H1 (cell line): ENCODE results near the gene USP10. TPM values are rescaled to one million over a fixed set of nuclear protein-coding genes. Genes with fewer than 3 reads are reported as not detected.
"Not testable (repeated sequence)": the region's sequence is repeated elsewhere in the genome, so short reads cannot be mapped to it uniquely, and the experiment has no call there.

Experiments
- CTCF ChIA-PET: fragments of 300-600 bp; sonication (Branson Sonifier 250); formaldehyde crosslinking; loops from one replicate; lab custom pipeline; 2021; ENCODE audit not compliant: partially characterized antibody; lab: Charles Lee
- POLR2A ChIA-PET: fragments of 300-600 bp; sonication (Branson Sonifier 250); formaldehyde crosslinking; loops from one replicate; lab custom pipeline; 2021; ENCODE audit warnings: inconsistent platforms; ENCODE audit not compliant: partially characterized antibody; lab: Charles Lee
- DNase-seq, 2 experiments: peaks; one replicate each; pipeline versions ENCODE4 v3.0.0 to v3.0.0-alpha.2; 2010 to 2022; ENCODE audit warnings: low spot score in 2 of 2, low read depth in 1 of 2, mixed read lengths in 1 of 2
- FAIRE-seq: peaks from 2 replicates; lab custom pipeline; 2011; peaks lifted over from hg19 to GRCh38; lab: Jason Lieb, UNC
- H2AFZ ChIP-seq: 2 replicates; pipeline ENCODE4 v1.8.1; 2012; ENCODE audit warnings: low read length, inconsistent platforms
- H2AK5ac ChIP-seq: 2 replicates; pipeline ENCODE4 v1.6.1; 2013; ENCODE audit warnings: low read depth, low read length
- H2BK120ac ChIP-seq: replicated peaks from 2 replicates; pipeline ENCODE3; 2013; ENCODE audit warnings: low read depth, low read length, inconsistent platforms
- H2BK12ac ChIP-seq: 2 replicates; pipeline ENCODE4 v1.6.1; 2013; ENCODE audit warnings: low read depth, low read length
- H2BK15ac ChIP-seq: 2 replicates; pipeline ENCODE4 v1.6.1; 2013; ENCODE audit warnings: low read length
- H2BK20ac ChIP-seq: 2 replicates; pipeline ENCODE4 v1.6.1; 2013; ENCODE audit warnings: low read length
- H2BK5ac ChIP-seq: 2 replicates; pipeline ENCODE4 v1.6.1; 2013; ENCODE audit warnings: low read depth, low read length
- H3K14ac ChIP-seq: 2 replicates; pipeline ENCODE4 v1.6.1; 2013; ENCODE audit warnings: inconsistent platforms; ENCODE audit not compliant: insufficient read length
- H3K18ac ChIP-seq: 2 replicates; pipeline ENCODE4 v1.6.1; 2013; ENCODE audit warnings: low read length; ENCODE audit errors: extremely low read depth
- H3K23ac ChIP-seq: 2 replicates; pipeline ENCODE4 v1.6.1; 2013; ENCODE audit warnings: inconsistent platforms; ENCODE audit not compliant: insufficient read length
- H3K23me2 ChIP-seq: 2 replicates; pipeline ENCODE4 v1.6.1; 2013; ENCODE audit warnings: low read depth, low read length
- H3K27ac ChIP-seq: 2 replicates; pipeline ENCODE4 v1.6.1; 2011; ENCODE audit warnings: low read depth, low read length, inconsistent platforms
- H3K27me3 ChIP-seq, 4 experiments: replicated peaks in 1 of 4; 1 replicate in 1 of 4; 2 replicates in 3 of 4; pipeline versions ENCODE4 v1.6.1 to v1.8.1; 2011 to 2013; ENCODE audit warnings: low read length in 3 of 4, mild to moderate bottlenecking in 3 of 4, inconsistent platforms in 2 of 4, mixed read lengths in 2 of 4, moderate library complexity in 1 of 4; ENCODE audit not compliant: control insufficient read depth in 3 of 4, insufficient read depth in 3 of 4; ENCODE audit errors: extremely low read depth in 1 of 4
- H3K36me3 ChIP-seq, 4 experiments: 2 replicates each; pipeline versions ENCODE4 v1.6.1 to v1.8.1; 2011 to 2013; ENCODE audit warnings: mild to moderate bottlenecking in 4 of 4, low read length in 3 of 4, moderate library complexity in 2 of 4, control low read depth in 1 of 4, inconsistent platforms in 1 of 4; ENCODE audit not compliant: insufficient read depth in 4 of 4, control insufficient read depth in 2 of 4
- H3K4ac ChIP-seq: replicated peaks from 2 replicates; pipeline ENCODE3; 2013; ENCODE audit warnings: low read length, low read depth, mixed read lengths, inconsistent platforms; ENCODE audit not compliant: insufficient read length
- H3K4me1 ChIP-seq, 4 experiments: replicated peaks in 1 of 4; 1 replicate in 1 of 4; 2 replicates in 3 of 4; pipeline versions ENCODE4 v1.6.1 to v1.8.1; 2011 to 2013; ENCODE audit warnings: low read length in 3 of 4, inconsistent platforms in 2 of 4, mixed read lengths in 1 of 4; ENCODE audit not compliant: insufficient read depth in 4 of 4, control insufficient read depth in 3 of 4
- H3K4me2 ChIP-seq, 2 experiments: 2 replicates each; pipeline versions ENCODE4 v1.6.1 to v1.8.1; 2011 to 2013; ENCODE audit warnings: low read depth in 2 of 2, low read length in 2 of 2, control low read depth in 1 of 2, inconsistent platforms in 1 of 2, mild to moderate bottlenecking in 1 of 2; ENCODE audit not compliant: insufficient read depth in 1 of 2
- H3K4me3 ChIP-seq, 4 experiments: fragments of 200-600, 300-600 bp in 1 of 4; sonication (generic), shearing (Covaris generic), sonication (Bioruptor Twin) in 1 of 4; 2 replicates each; pipeline versions ENCODE4 v1.5.1 to v1.8.1; 2011 to 2016; ENCODE audit warnings: low read length in 4 of 4, low read depth in 3 of 4, control low read depth in 2 of 4, inconsistent platforms in 2 of 4, mild to moderate bottlenecking in 2 of 4, mixed read lengths in 1 of 4, moderate library complexity in 1 of 4; ENCODE audit not compliant: insufficient read depth in 2 of 4; ENCODE audit errors: extremely low read depth in 1 of 4
- H3K56ac ChIP-seq: replicated peaks from 2 replicates; pipeline ENCODE3; 2013; ENCODE audit warnings: low read depth, mild to moderate bottlenecking, mixed read lengths, low read length, inconsistent platforms; ENCODE audit not compliant: insufficient read length
- H3K79me1 ChIP-seq: 2 replicates; pipeline ENCODE4 v1.6.1; 2013; ENCODE audit warnings: low read depth, low read length, control low read depth
- H3K79me2 ChIP-seq, 2 experiments: 2 replicates each; pipeline versions ENCODE4 v1.6.1 to v1.8.1; 2012 to 2013; ENCODE audit warnings: low read length in 2 of 2, mild to moderate bottlenecking in 2 of 2, inconsistent platforms in 1 of 2; ENCODE audit not compliant: insufficient read depth in 2 of 2, control insufficient read depth in 1 of 2
- H3K9ac ChIP-seq, 4 experiments: replicated peaks in 1 of 4; 1 replicate in 1 of 4; 2 replicates in 3 of 4; pipeline versions ENCODE4 v1.6.1 to v1.8.1; 2011 to 2013; ENCODE audit warnings: low read depth in 3 of 4, low read length in 3 of 4, control low read depth in 2 of 4, mild to moderate bottlenecking in 2 of 4, moderate library complexity in 2 of 4, inconsistent platforms in 1 of 4; ENCODE audit errors: extremely low read depth in 1 of 4
- H3K9me3 ChIP-seq, 2 experiments: 2 replicates each; pipeline versions ENCODE4 v1.6.1 to v1.8.1; 2012 to 2013; ENCODE audit warnings: mild to moderate bottlenecking in 2 of 2, moderate library complexity in 2 of 2, control low read depth in 1 of 2, inconsistent platforms in 1 of 2, low read depth in 1 of 2, low read length in 1 of 2, mixed read lengths in 1 of 2; ENCODE audit not compliant: insufficient read depth in 2 of 2
- H4K20me1 ChIP-seq, 2 experiments: replicated peaks in 1 of 2; 2 replicates each; pipeline versions ENCODE3 to v1.8.1; 2011 to 2013; ENCODE audit warnings: inconsistent platforms in 2 of 2, low read length in 2 of 2, mild to moderate bottlenecking in 1 of 2; ENCODE audit not compliant: insufficient read depth in 2 of 2, control insufficient read depth in 1 of 2
- H4K5ac ChIP-seq: 2 replicates; pipeline ENCODE4 v1.6.1; 2013; ENCODE audit warnings: low read length, low read depth, mixed read lengths, inconsistent platforms; ENCODE audit not compliant: insufficient read length
- H4K8ac ChIP-seq: 2 replicates; pipeline ENCODE4 v1.8.0; 2013; ENCODE audit warnings: mild to moderate bottlenecking, moderate library complexity, low read length, inconsistent platforms; ENCODE audit not compliant: insufficient read depth; ENCODE audit errors: extremely low read depth
- H4K91ac ChIP-seq: replicated peaks from 2 replicates; pipeline ENCODE3; 2013; ENCODE audit warnings: low read length, mixed read lengths, inconsistent platforms; ENCODE audit not compliant: insufficient read length
- CEBPB ChIP-seq: IDR thresholded peaks from 2 replicates; pipeline ENCODE4 v1.6.1; 2012; ENCODE audit warnings: low read depth, low read length
- CREB1 ChIP-seq: IDR thresholded peaks from 2 replicates; pipeline ENCODE4 v1.6.1; 2012; ENCODE audit warnings: inconsistent platforms
- RBBP5 ChIP-seq: IDR thresholded peaks from 2 replicates; pipeline ENCODE4 v1.7.1; 2012; ENCODE audit warnings: low read depth, mild to moderate bottlenecking, inconsistent platforms, low read length, moderate library complexity, borderline replicate concordance
- SP1 ChIP-seq: IDR thresholded peaks from 2 replicates; pipeline ENCODE4 v1.6.1; 2011; ENCODE audit warnings: low read depth, low read length
- TAF7 ChIP-seq: optimal IDR thresholded peaks from 2 replicates; pipeline ENCODE3; 2011; ENCODE audit warnings: low read depth, mild to moderate bottlenecking, inconsistent platforms, low read length, moderate library complexity, borderline replicate concordance
- WGBS, 2 experiments: shearing (Covaris generic) in 1 of 2; methylation state at CpG; one replicate each; pipeline versions ENCODE4 v1.1.6 to v1.1.7; 2013 to 2015; ENCODE audit warnings: low lambda C conversion rate in 2 of 2, mixed read lengths in 2 of 2, inconsistent platforms in 1 of 2, low coverage in 1 of 2, missing lambda C conversion rate in 1 of 2; ENCODE audit not compliant: insufficient replicate concordance in 2 of 2, insufficient coverage in 1 of 2, insufficient read length in 1 of 2; ENCODE audit errors: extremely low coverage in 1 of 2, missing lambda C conversion rate in 1 of 2; 5-methylcytosine and 5-hydroxymethylcytosine counted together
- polyA plus RNA-seq, 7 experiments: library from polyadenylated mRNA; depleted of rRNA in 3 of 7; stranded (reverse) in 5 of 7; unstranded in 2 of 7; fragments of >200 nt in 5 of 7; fragments of 200-250 nt in 2 of 7; gene quantifications; 1 replicate in 5 of 7; 2 replicates in 1 of 7; 4 replicates in 1 of 7; pipeline versions ENCODE4 v1.2.1 to v1.2.3, GENCODE V29; 2011 to 2013; ENCODE audit warnings: missing spikeins in 2 of 7, mixed read lengths in 2 of 7
- total RNA-seq: library from RNA; stranded (reverse); fragmentation: NEBNext Ultra II Directional; extraction: Animal tissue kit (Norgen Biotek cat#: 25700); gene quantifications from 2 replicates; pipeline ENCODE4 v1.2.1, GENCODE V29; 2021
- TF ChIP-seq, protein P1 (sequence below), 3 experiments: IDR thresholded peaks; 1 replicate in 2 of 3; 2 replicates in 1 of 3; pipeline versions ENCODE4 v1.5.1 to v1.6.1; 2011; ENCODE audit warnings: low read length in 3 of 3, mild to moderate bottlenecking in 3 of 3, inconsistent platforms in 2 of 3, low read depth in 1 of 3, moderate library complexity in 1 of 3; ENCODE audit not compliant: insufficient read depth in 1 of 3; ENCODE audit errors: control extremely low read depth in 1 of 3

Gene USP10
- total and polyA plus RNA-seq, 2 of the 8 experiments (the other 6 are each of a cell fraction or from before 2014, with no cell fraction given), result 171 to 195 TPM

DNA sequence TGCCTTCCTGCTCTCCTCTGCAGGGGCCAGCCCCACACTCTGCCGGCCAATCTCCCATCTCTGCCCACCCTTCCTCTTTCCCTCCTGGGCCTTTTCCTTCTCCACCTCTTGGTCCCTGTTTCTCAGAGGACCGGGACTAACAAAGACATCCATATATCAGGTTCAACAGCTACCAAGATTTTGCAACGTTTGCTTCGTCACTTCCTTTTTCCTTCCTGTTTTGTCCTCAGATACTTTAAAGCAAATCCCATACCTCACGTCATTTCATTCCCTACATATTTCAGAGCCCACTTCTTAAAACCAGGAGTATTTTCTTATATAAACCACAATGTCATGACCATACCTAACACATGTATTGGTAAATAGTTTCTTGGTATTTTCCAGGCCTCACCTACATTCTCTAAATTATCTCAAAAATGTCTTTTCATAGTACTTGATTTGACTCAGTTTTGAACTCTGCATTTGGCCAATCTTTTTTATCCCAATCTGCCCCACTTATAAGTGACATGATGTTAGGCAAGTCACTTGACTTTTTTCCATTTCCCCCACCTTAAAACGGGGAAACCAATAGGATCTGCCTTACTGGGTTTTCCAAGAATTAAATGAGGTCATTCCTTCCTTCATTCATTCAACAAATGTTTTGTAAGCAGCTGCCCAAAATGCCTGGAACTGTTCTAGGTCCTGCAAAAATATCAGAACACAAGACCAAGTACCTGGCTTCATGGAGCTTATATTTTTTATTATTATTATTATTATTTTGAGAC, 7.2 kb upstream of the USP10 start (continued):
- TF ChIP-seq, protein P1, sequence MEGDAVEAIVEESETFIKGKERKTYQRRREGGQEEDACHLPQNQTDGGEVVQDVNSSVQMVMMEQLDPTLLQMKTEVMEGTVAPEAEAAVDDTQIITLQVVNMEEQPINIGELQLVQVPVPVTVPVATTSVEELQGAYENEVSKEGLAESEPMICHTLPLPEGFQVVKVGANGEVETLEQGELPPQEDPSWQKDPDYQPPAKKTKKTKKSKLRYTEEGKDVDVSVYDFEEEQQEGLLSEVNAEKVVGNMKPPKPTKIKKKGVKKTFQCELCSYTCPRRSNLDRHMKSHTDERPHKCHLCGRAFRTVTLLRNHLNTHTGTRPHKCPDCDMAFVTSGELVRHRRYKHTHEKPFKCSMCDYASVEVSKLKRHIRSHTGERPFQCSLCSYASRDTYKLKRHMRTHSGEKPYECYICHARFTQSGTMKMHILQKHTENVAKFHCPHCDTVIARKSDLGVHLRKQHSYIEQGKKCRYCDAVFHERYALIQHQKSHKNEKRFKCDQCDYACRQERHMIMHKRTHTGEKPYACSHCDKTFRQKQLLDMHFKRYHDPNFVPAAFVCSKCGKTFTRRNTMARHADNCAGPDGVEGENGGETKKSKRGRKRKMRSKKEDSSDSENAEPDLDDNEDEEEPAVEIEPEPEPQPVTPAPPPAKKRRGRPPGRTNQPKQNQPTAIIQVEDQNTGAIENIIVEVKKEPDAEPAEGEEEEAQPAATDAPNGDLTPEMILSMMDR (IDR thresholded peaks at IDR 0.05; ENCODE audit: control extremely low read depth in 1 of 3, insufficient read depth in 1 of 3, low read depth in 1 of 3, low read length in 3 of 3), result no peak
- TF ChIP-seq CREB1 (no peak), TAF7 (no peak), RBBP5 (no peak), CEBPB (no peak), SP1 (no peak)

DNA sequence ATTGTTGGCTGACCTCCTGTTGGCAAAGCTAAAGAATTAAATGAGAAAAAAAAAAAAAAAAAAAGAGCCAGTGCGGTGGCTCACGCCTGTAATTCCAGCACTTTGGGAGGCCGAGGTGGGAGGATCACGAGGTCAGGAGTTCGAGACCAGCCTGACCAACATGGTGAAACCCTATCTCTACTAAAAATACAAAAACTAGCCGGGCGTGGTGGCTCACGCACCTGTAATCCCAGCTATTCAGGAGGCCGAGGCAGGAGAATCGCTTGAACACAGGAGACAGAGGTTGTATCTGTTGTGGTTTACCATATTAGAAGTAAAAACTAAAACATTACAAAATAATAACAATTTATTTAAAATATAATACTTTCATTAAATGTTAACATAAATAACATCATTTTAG, 5.9 kb upstream of the USP10 start:
- not testable (repeated sequence) for H2BK120ac ChIP-seq, H4K8ac ChIP-seq, H2BK5ac ChIP-seq, H2BK20ac ChIP-seq, H3K23ac ChIP-seq, DNase-seq, H3K9ac ChIP-seq, H3K23me2 ChIP-seq, H2BK12ac ChIP-seq, H2AK5ac ChIP-seq, H3K4ac ChIP-seq, H3K4me3 ChIP-seq, H3K36me3 ChIP-seq, H4K91ac ChIP-seq, H2AFZ ChIP-seq, H3K14ac ChIP-seq, H3K4me1 ChIP-seq, H3K4me2 ChIP-seq, H4K20me1 ChIP-seq, H4K5ac ChIP-seq, H3K27ac ChIP-seq, H3K27me3 ChIP-seq, H3K79me2 ChIP-seq, H3K56ac ChIP-seq, H2BK15ac ChIP-seq, FAIRE-seq, H3K18ac ChIP-seq, H3K79me1 ChIP-seq, H3K9me3 ChIP-seq
- WGBS, 2 experiments, result 100% methylated on average over 10 of the region's 10 CpGs; no CpG with 5 or more reads in 1 of the 2 experiments
- ChIA-PET CTCF (interaction anchor here (0.7 to 4.7 kb wide), 3 partner anchors 22 to 64 kb away, joined by 3 to 19 read pairs (median 4); no protein-coding TSS in a partner anchor), POLR2A (interaction anchor here (0.5 to 1.5 kb wide), 2 partner anchors 9 to 561 kb away, joined by 3 to 5 read pairs; no protein-coding TSS in a partner anchor)
